22Rv1 (cell line): Measurements from ENCODE around the gene SYNE1.

Source experiments
- H3K27ac ChIP-seq: fragments of 450-650 bp; 2 replicates; pipeline ENCODE4 v1.5.1; 2017
- ZFX ChIP-seq: fragments of 450-650 bp; IDR thresholded peaks from 2 replicates; pipeline ENCODE4 v1.6.1; 2017; ENCODE audit warnings: antibody characterized with exemption, borderline replicate concordance
- TF ChIP-seq, protein P1 (sequence below): fragments of 450-650 bp; IDR thresholded peaks from 2 replicates; pipeline ENCODE4 v1.5.1; 2017; ENCODE audit warnings: mild to moderate bottlenecking

The SYNE1 gene

DNA sequence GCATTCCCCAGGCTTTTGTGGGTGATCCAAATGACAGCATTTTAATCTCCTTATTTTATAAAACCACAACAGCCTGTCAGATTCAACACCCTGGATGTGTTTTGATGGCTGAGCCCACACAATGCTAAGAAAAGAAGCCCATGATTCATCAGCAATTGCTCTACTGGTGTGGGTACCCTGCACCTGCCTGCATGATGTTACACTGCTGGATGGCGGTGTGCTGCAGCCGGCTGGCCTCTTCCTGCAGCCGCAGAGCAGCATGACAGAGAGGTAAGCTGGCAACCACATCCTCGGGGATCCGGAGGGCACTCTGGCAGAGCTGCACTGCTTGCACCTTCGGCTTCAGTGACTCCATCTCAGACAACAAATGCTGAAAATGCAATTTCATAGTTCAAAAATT is 327.5 kb downstream of the SYNE1 start:
- TF ChIP-seq ZFX: no peak
- TF ChIP-seq, protein P1, sequence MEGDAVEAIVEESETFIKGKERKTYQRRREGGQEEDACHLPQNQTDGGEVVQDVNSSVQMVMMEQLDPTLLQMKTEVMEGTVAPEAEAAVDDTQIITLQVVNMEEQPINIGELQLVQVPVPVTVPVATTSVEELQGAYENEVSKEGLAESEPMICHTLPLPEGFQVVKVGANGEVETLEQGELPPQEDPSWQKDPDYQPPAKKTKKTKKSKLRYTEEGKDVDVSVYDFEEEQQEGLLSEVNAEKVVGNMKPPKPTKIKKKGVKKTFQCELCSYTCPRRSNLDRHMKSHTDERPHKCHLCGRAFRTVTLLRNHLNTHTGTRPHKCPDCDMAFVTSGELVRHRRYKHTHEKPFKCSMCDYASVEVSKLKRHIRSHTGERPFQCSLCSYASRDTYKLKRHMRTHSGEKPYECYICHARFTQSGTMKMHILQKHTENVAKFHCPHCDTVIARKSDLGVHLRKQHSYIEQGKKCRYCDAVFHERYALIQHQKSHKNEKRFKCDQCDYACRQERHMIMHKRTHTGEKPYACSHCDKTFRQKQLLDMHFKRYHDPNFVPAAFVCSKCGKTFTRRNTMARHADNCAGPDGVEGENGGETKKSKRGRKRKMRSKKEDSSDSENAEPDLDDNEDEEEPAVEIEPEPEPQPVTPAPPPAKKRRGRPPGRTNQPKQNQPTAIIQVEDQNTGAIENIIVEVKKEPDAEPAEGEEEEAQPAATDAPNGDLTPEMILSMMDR: no peak
- H3K27ac ChIP-seq: no peak overlapping the region

GRCh38 chr6:152309006-152309405 is 328.2 kb downstream of the SYNE1 start:
- TF ChIP-seq, protein P1: no peak
- no peak for TF ChIP-seq ZFX
- no peak overlapping the region for H3K27ac ChIP-seq

DNA sequence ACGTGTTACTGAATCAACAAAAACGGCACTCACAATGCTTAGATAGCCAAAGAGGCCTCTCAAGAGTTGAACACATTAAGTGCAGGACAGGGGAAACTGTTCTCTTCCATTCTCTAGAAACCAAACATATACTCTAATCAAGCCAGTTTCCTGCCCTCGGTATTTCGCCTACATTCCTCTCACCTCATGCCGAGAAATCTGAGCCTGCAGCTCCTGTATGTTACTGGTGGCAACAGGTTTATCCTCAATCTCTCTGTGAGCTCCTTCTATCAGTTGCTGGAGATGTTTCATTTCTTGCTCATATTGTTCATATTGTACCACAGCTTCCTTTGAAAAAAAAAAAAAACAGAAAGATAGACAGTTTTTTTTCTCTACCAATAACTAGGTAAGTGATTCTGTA is 328.9 kb downstream of the SYNE1 start:
- no peak for TF ChIP-seq ZFX
- TF ChIP-seq, protein P1: no peak
- H3K27ac ChIP-seq: no peak overlapping the region

DNA sequence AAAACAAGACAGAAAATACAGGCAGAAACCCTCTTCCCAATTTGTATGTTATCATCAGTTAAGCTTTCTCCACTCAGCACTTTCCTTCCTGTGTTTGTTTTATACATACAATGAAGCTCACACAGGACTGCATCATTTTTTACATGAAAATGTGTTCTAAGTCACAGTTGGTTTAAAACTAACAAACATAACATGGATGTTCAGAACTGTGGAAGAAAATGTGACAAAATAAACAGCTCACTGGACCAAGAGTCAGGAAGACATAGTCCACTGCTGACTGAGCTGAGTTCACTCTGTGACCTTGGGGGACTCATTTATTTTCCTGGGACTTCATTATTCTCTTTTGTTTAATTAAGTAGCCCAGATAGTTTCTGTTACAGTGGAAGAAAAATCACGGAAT is 331.5 kb downstream of the SYNE1 start:
- H3K27ac ChIP-seq: no peak overlapping the region
- TF ChIP-seq ZFX: no peak
- TF ChIP-seq, protein P1: no peak

GRCh38 chr6:152301765-152302568 is 335.2 kb downstream of the SYNE1 start:
- TF ChIP-seq, protein P1: peak; percentile 76
- no peak for TF ChIP-seq ZFX
- H3K27ac ChIP-seq: peak overlapping the region; percentile 59

DNA sequence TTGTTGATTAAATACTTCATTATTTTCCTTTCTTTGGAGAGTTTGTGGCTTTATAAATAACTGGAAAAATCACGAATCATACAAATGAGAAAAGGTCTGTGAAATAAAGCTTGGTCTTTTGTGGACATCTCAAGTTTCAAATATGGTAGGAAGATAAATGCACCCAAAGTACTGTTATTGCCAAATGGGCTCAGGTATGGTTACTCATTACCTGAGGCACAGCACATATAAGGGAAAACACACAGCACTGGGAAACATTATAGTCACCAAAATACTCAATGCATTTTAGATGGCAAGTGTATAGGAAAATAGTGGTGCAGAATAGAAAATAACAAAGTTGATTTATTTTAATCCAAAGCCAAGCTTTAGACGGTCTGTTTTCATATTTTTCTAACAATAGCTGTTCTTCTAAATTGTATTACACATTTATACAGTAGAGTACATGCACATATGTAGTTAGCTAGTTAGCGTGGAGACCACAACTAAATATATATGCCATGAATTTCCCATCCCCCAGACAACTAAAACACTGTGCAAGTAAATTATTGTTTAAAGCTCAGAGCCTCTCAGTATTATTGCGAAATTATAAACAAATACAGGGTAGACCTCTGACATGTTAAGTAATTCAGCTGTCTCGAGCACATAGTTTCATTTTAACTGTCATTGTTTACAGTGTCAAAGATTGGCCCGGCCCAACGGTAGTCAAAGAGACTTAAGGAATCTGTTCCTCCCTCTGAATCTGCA is 336.0 kb downstream of the SYNE1 start:
- peak overlapping the region; percentile 59 for H3K27ac ChIP-seq

More for the DNA sequence above, 336.0 kb downstream of the SYNE1 start:
- no peak for TF ChIP-seq ZFX
- TF ChIP-seq, protein P1: no peak
